ENCODE results near the gene KIFBP. TPM values are rescaled to one million over a fixed set of nuclear protein-coding genes. Genes with fewer than 3 reads are reported as not detected.

Gene KIFBP
- total RNA-seq, 1 experiment from 2014 or later, result 26.9 TPM

DNA sequence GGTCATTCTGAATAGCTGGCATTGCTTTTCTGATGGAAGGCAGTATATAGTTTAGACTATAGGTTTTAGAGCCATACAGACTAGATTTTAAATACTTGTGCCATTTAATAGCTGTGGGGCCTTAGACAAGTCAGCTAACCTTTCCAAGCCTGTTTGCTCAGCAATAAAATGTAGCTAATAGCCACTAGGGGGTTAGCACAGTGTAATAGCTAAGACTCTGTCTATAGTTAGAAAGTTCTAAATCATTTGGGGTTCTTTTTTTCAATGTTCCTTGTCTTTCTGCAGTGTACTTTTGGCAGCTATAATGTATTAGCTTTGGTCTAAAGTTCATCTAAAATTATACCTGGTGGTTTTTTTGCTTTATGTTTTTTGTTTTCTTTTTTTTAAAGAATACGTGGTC is 7.5 kb upstream of the KIFBP start:
- ChIA-PET CTCF (interaction anchor here (0.6 to 1.0 kb wide), 2 partner anchors 113 to 494 kb away, joined by 3 read pairs; no protein-coding TSS in a partner anchor), POLR2A (interaction anchor here (0.6 kb wide), 1 partner anchor 141 kb away, joined by 3 read pairs; no protein-coding TSS in a partner anchor), RAD21 (ENCODE audit: low non-redundant PET in 1 of 2, low total read pairs in 2 of 2, uncharacterized antibody in 2 of 2, unreplicated experiment in 2 of 2) (no interaction called here)
- no peaks in the 10 kb centered on the region for H3K9me2 ChIP-seq (ENCODE audit: insufficient read depth)
- H3K4me3 ChIP-seq (replicated peaks in 1 of 2; ENCODE audit: low read depth in 1 of 2, low read length in 2 of 2), result no peak overlapping the region
- no peak for DNase-seq (ENCODE audit: low read depth, low spot score)
- no peak overlapping the region for H3K4me2 ChIP-seq (ENCODE audit: low read length)
- H2AFZ ChIP-seq (ENCODE audit: low read depth, low read length, poor library complexity, severe bottlenecking), result no peak overlapping the region
- H3K27me3 ChIP-seq (ENCODE audit: insufficient read depth, low read length), result no peaks in the 10 kb centered on the region
- no TSS peak for BruUV-seq (replicated peaks)
- H3K9me3 ChIP-seq (ENCODE audit: control insufficient read depth in 1 of 2, insufficient read depth in 1 of 2, low read depth in 1 of 2, low read length in 2 of 2), result no peaks in the 10 kb centered on the region
- intact Hi-C loops (cut with micrococcal nuclease), result no loop called here
- no peaks in the 10 kb centered on the region for H3K4me1 ChIP-seq (ENCODE audit: control insufficient read depth in 1 of 2, insufficient read depth in 2 of 2, low read length in 2 of 2)
- peak; percentile 75 for ATAC-seq
- TF ChIP-seq, protein P1, sequence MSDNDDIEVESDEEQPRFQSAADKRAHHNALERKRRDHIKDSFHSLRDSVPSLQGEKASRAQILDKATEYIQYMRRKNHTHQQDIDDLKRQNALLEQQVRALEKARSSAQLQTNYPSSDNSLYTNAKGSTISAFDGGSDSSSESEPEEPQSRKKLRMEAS (IDR thresholded peaks at IDR 0.05), result no peak
- TF ChIP-seq, protein P2, sequence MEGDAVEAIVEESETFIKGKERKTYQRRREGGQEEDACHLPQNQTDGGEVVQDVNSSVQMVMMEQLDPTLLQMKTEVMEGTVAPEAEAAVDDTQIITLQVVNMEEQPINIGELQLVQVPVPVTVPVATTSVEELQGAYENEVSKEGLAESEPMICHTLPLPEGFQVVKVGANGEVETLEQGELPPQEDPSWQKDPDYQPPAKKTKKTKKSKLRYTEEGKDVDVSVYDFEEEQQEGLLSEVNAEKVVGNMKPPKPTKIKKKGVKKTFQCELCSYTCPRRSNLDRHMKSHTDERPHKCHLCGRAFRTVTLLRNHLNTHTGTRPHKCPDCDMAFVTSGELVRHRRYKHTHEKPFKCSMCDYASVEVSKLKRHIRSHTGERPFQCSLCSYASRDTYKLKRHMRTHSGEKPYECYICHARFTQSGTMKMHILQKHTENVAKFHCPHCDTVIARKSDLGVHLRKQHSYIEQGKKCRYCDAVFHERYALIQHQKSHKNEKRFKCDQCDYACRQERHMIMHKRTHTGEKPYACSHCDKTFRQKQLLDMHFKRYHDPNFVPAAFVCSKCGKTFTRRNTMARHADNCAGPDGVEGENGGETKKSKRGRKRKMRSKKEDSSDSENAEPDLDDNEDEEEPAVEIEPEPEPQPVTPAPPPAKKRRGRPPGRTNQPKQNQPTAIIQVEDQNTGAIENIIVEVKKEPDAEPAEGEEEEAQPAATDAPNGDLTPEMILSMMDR (IDR thresholded peaks at IDR 0.05 in 2 of 3, conservative IDR thresholded peaks at IDR 0.05 in 1 of 3; ENCODE audit: borderline replicate concordance in 1 of 3, insufficient read depth in 1 of 3, low read depth in 2 of 3, low read length in 2 of 3), result peak in 2 of 3 experiments; percentile 35 to 49; a peak in 4 of 6 replicates
- TF ChIP-seq RAD21 (IDR thresholded peaks at IDR 0.05; ENCODE audit: low read depth), result 0 out of 2 replicates have a peak, but pooled peaks have one; percentile 4
- no peak for TF ChIP-seq ZNF274 (IDR thresholded peaks at IDR 0.05; ENCODE audit: low read depth, low read length)
- peaks cover 79% of the 10 kb centered on the region for H3K79me2 ChIP-seq (ENCODE audit: insufficient read depth, low read length)
- H4K20me1 ChIP-seq (ENCODE audit: insufficient read depth), result peaks cover 25% of the 10 kb centered on the region; the same call in 1 of the 2 replicates
- H3K9ac ChIP-seq (ENCODE audit: low read length), result no peak overlapping the region
- no peak overlapping the region for H3K27ac ChIP-seq (ENCODE audit: low read depth, low read length)
- peaks cover 56 to 66% of the 10 kb centered on the region in 2 experiments for H3K36me3 ChIP-seq (ENCODE audit: control insufficient read depth in 1 of 2, insufficient read depth in 2 of 2, low read length in 2 of 2)

DNA sequence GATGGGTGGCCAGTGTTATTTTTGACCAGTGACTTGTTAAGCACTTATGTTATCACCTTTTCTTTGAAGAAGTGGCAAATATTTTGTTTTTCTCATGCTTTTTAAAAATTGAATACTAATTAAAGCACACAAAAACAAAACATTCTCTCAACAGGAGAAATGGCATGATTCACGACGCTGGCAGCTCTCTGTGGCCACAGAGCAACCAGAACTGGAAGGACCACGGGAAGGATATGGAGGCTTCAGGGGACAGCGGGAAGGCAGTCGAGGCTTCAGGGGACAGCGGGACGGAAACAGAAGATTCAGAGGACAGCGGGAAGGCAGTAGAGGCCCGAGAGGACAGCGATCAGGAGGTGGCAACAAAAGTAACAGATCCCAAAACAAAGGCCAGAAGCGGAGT is 6.2 kb upstream of the KIFBP start:
- intact Hi-C loops (cut with micrococcal nuclease), result no loop called here
- DNase-seq (ENCODE audit: low read depth, low spot score) (no peak), ATAC-seq (no peak)
- POLR2A ChIA-PET, result no interaction called here
- no peak overlapping the region for H3K4me2 ChIP-seq (ENCODE audit: low read length)
- no peak overlapping the region for H3K4me3 ChIP-seq (replicated peaks in 1 of 2; ENCODE audit: low read depth in 1 of 2, low read length in 2 of 2)
- no TSS peak for BruUV-seq (replicated peaks)
- H4K20me1 ChIP-seq (ENCODE audit: insufficient read depth), result peaks cover 17% of the 10 kb centered on the region; the same call in 1 of the 2 replicates
- CTCF ChIA-PET, result no interaction called here
- H3K9me2 ChIP-seq (ENCODE audit: insufficient read depth), result no peaks in the 10 kb centered on the region
- no peak overlapping the region for H2AFZ ChIP-seq (ENCODE audit: low read depth, low read length, poor library complexity, severe bottlenecking)
- no peak overlapping the region for H3K27ac ChIP-seq (ENCODE audit: low read depth, low read length)
- H3K9me3 ChIP-seq (ENCODE audit: control insufficient read depth in 1 of 2, insufficient read depth in 1 of 2, low read depth in 1 of 2, low read length in 2 of 2), result no peaks in the 10 kb centered on the region
- RAD21 ChIA-PET (ENCODE audit: low non-redundant PET in 1 of 2, low total read pairs in 2 of 2, uncharacterized antibody in 2 of 2, unreplicated experiment in 2 of 2), result no interaction called here
- H3K27me3 ChIP-seq (ENCODE audit: insufficient read depth, low read length), result no peaks in the 10 kb centered on the region
- H3K79me2 ChIP-seq (ENCODE audit: insufficient read depth, low read length), result peaks cover 69% of the 10 kb centered on the region
- H3K4me1 ChIP-seq (ENCODE audit: control insufficient read depth in 1 of 2, insufficient read depth in 2 of 2, low read length in 2 of 2), result no peaks in the 10 kb centered on the region
- peaks cover 46 to 55% of the 10 kb centered on the region in 2 experiments for H3K36me3 ChIP-seq (ENCODE audit: control insufficient read depth in 1 of 2, insufficient read depth in 2 of 2, low read length in 2 of 2)
- H3K9ac ChIP-seq (ENCODE audit: low read length), result no peak overlapping the region
- TF ChIP-seq, protein P2 (IDR thresholded peaks at IDR 0.05 in 2 of 3, conservative IDR thresholded peaks at IDR 0.05 in 1 of 3; ENCODE audit: borderline replicate concordance in 1 of 3, insufficient read depth in 1 of 3, low read depth in 2 of 3, low read length in 2 of 3), result no peak
- TF ChIP-seq, protein P3, sequence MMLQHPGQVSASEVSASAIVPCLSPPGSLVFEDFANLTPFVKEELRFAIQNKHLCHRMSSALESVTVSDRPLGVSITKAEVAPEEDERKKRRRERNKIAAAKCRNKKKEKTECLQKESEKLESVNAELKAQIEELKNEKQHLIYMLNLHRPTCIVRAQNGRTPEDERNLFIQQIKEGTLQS (IDR thresholded peaks at IDR 0.05), result no peak
- no peak for TF ChIP-seq ELF1 (IDR thresholded peaks at IDR 0.05; ENCODE audit: borderline replicate concordance, low read depth)
- TF ChIP-seq SP1 (IDR thresholded peaks at IDR 0.05; ENCODE audit: low read depth), result no peak
- TF ChIP-seq EZH2 (IDR thresholded peaks at IDR 0.05), result no peak
- no peak for TF ChIP-seq CEBPB (IDR thresholded peaks at IDR 0.05; ENCODE audit: low read depth)
- no peak for TF ChIP-seq CBX3 (IDR thresholded peaks at IDR 0.05; ENCODE audit: low read depth)
- TF ChIP-seq SRF (IDR thresholded peaks at IDR 0.05; ENCODE audit: low read depth), result no peak
- TF ChIP-seq, protein P4, sequence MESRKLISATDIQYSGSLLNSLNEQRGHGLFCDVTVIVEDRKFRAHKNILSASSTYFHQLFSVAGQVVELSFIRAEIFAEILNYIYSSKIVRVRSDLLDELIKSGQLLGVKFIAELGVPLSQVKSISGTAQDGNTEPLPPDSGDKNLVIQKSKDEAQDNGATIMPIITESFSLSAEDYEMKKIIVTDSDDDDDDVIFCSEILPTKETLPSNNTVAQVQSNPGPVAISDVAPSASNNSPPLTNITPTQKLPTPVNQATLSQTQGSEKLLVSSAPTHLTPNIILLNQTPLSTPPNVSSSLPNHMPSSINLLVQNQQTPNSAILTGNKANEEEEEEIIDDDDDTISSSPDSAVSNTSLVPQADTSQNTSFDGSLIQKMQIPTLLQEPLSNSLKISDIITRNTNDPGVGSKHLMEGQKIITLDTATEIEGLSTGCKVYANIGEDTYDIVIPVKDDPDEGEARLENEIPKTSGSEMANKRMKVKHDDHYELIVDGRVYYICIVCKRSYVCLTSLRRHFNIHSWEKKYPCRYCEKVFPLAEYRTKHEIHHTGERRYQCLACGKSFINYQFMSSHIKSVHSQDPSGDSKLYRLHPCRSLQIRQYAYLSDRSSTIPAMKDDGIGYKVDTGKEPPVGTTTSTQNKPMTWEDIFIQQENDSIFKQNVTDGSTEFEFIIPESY (IDR thresholded peaks at IDR 0.05; ENCODE audit: extremely low read depth, insufficient replicate concordance, low read length), result no peak
- TF ChIP-seq TCF7L2 (IDR thresholded peaks at IDR 0.05; ENCODE audit: borderline replicate concordance, extremely low read depth, insufficient read depth, insufficient read length), result no peak
